Measurements from ENCODE around the gene WASF2. TPM values are rescaled to one million over a fixed set of nuclear protein-coding genes. Genes with fewer than 3 reads are reported as not detected.

WASF2 gene
- total and polyA plus RNA-seq, 2 of the 13 experiments (the other 11 are each of a cell fraction or from before 2014, with no cell fraction given) = 10.4 to 27.7 TPM

DNA sequence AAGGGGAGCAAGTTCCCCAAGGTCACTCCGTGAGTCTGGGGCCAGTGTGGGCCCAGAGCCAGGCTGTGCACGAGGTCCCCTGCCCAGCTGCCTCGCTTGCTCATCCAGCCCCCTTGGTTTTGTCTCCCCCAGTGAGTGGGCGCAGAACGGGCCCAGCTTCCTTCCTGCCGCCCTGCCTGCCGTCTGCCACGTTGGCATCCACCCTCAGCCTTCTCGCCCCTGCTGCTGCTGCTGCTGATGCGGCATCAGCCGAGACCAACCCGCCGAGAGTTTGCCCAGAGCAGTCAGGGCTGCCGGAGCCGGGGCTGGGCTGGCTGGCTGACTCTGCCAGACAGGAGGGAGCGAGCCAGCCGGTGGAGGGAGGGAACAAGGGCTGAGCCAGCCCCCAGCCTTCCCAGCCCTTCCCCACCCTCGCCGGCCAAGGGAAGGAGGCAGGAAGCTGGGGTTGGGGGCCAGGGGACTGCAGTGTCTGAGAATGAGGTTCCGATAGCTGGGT lies 31.4 kb upstream of the WASF2 start (continued):
- TF ChIP-seq, protein P1, sequence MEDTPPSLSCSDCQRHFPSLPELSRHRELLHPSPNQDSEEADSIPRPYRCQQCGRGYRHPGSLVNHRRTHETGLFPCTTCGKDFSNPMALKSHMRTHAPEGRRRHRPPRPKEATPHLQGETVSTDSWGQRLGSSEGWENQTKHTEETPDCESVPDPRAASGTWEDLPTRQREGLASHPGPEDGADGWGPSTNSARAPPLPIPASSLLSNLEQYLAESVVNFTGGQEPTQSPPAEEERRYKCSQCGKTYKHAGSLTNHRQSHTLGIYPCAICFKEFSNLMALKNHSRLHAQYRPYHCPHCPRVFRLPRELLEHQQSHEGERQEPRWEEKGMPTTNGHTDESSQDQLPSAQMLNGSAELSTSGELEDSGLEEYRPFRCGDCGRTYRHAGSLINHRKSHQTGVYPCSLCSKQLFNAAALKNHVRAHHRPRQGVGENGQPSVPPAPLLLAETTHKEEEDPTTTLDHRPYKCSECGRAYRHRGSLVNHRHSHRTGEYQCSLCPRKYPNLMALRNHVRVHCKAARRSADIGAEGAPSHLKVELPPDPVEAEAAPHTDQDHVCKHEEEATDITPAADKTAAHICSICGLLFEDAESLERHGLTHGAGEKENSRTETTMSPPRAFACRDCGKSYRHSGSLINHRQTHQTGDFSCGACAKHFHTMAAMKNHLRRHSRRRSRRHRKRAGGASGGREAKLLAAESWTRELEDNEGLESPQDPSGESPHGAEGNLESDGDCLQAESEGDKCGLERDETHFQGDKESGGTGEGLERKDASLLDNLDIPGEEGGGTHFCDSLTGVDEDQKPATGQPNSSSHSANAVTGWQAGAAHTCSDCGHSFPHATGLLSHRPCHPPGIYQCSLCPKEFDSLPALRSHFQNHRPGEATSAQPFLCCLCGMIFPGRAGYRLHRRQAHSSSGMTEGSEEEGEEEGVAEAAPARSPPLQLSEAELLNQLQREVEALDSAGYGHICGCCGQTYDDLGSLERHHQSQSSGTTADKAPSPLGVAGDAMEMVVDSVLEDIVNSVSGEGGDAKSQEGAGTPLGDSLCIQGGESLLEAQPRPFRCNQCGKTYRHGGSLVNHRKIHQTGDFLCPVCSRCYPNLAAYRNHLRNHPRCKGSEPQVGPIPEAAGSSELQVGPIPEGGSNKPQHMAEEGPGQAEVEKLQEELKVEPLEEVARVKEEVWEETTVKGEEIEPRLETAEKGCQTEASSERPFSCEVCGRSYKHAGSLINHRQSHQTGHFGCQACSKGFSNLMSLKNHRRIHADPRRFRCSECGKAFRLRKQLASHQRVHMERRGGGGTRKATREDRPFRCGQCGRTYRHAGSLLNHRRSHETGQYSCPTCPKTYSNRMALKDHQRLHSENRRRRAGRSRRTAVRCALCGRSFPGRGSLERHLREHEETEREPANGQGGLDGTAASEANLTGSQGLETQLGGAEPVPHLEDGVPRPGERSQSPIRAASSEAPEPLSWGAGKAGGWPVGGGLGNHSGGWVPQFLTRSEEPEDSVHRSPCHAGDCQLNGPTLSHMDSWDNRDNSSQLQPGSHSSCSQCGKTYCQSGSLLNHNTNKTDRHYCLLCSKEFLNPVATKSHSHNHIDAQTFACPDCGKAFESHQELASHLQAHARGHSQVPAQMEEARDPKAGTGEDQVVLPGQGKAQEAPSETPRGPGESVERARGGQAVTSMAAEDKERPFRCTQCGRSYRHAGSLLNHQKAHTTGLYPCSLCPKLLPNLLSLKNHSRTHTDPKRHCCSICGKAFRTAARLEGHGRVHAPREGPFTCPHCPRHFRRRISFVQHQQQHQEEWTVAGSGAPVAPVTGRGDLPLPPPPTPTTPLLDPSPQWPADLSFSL (CRISPR knock-in tag; IDR thresholded peaks at IDR 0.05) = 0 out of 2 replicates have a peak, but pooled peaks have one; percentile 57
- TF ChIP-seq, protein P2, sequence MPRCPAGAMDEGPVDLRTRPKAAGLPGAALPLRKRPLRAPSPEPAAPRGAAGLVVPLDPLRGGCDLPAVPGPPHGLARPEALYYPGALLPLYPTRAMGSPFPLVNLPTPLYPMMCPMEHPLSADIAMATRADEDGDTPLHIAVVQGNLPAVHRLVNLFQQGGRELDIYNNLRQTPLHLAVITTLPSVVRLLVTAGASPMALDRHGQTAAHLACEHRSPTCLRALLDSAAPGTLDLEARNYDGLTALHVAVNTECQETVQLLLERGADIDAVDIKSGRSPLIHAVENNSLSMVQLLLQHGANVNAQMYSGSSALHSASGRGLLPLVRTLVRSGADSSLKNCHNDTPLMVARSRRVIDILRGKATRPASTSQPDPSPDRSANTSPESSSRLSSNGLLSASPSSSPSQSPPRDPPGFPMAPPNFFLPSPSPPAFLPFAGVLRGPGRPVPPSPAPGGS (CRISPR knock-in tag; IDR thresholded peaks at IDR 0.05) = no peak
- 0 out of 2 replicates have a peak, but pooled peaks have one; percentile 9 for TF ChIP-seq ZNF772 (CRISPR knock-in tag; IDR thresholded peaks at IDR 0.05)
- TF ChIP-seq ZNF253 (CRISPR knock-in tag; IDR thresholded peaks at IDR 0.05; ENCODE audit: borderline replicate concordance) = no peak
- TF ChIP-seq, protein P3, sequence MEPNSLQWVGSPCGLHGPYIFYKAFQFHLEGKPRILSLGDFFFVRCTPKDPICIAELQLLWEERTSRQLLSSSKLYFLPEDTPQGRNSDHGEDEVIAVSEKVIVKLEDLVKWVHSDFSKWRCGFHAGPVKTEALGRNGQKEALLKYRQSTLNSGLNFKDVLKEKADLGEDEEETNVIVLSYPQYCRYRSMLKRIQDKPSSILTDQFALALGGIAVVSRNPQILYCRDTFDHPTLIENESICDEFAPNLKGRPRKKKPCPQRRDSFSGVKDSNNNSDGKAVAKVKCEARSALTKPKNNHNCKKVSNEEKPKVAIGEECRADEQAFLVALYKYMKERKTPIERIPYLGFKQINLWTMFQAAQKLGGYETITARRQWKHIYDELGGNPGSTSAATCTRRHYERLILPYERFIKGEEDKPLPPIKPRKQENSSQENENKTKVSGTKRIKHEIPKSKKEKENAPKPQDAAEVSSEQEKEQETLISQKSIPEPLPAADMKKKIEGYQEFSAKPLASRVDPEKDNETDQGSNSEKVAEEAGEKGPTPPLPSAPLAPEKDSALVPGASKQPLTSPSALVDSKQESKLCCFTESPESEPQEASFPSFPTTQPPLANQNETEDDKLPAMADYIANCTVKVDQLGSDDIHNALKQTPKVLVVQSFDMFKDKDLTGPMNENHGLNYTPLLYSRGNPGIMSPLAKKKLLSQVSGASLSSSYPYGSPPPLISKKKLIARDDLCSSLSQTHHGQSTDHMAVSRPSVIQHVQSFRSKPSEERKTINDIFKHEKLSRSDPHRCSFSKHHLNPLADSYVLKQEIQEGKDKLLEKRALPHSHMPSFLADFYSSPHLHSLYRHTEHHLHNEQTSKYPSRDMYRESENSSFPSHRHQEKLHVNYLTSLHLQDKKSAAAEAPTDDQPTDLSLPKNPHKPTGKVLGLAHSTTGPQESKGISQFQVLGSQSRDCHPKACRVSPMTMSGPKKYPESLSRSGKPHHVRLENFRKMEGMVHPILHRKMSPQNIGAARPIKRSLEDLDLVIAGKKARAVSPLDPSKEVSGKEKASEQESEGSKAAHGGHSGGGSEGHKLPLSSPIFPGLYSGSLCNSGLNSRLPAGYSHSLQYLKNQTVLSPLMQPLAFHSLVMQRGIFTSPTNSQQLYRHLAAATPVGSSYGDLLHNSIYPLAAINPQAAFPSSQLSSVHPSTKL (CRISPR knock-in tag; IDR thresholded peaks at IDR 0.05) = no peak
- TF ChIP-seq, protein P4, sequence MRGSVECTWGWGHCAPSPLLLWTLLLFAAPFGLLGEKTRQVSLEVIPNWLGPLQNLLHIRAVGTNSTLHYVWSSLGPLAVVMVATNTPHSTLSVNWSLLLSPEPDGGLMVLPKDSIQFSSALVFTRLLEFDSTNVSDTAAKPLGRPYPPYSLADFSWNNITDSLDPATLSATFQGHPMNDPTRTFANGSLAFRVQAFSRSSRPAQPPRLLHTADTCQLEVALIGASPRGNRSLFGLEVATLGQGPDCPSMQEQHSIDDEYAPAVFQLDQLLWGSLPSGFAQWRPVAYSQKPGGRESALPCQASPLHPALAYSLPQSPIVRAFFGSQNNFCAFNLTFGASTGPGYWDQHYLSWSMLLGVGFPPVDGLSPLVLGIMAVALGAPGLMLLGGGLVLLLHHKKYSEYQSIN (CRISPR knock-in tag; IDR thresholded peaks at IDR 0.05; ENCODE audit: borderline replicate concordance) = no peak
- no peak for TF ChIP-seq HIVEP1 (CRISPR knock-in tag; IDR thresholded peaks at IDR 0.05)
- TF ChIP-seq MTA3 (CRISPR knock-in tag; IDR thresholded peaks at IDR 0.05) = no peak
- TF ChIP-seq SETDB1 (CRISPR knock-in tag; IDR thresholded peaks at IDR 0.05; ENCODE audit: borderline replicate concordance) = no peak
- no peak for TF ChIP-seq ZFP90 (CRISPR knock-in tag; IDR thresholded peaks at IDR 0.05; ENCODE audit: borderline replicate concordance)
- TF ChIP-seq MIER3 (CRISPR knock-in tag; IDR thresholded peaks at IDR 0.05; ENCODE audit: borderline replicate concordance) = no peak
- no peak for TF ChIP-seq MAF1 (CRISPR knock-in tag; IDR thresholded peaks at IDR 0.05; ENCODE audit: borderline replicate concordance)
